ENCODE results near the gene OTOG.

Gene OTOG

GRCh38 chr11:17560281-17561110 lies 13.4 kb downstream of the OTOG start:
- H3K27me3 ChIP-seq, result peaks cover 12% of the 10 kb centered on the region
- no peaks in the 10 kb centered on the region for H3K9me3 ChIP-seq
- TF ChIP-seq CTCF (IDR thresholded peaks at IDR 0.05), result no peak

GRCh38 chr11:17561111-17561415 lies 14.0 kb downstream of the OTOG start:
- TF ChIP-seq CTCF (IDR thresholded peaks at IDR 0.05), result no peak
- no peak overlapping the region for H3K4me3 ChIP-seq (ENCODE audit: low read depth in 1 of 2, low read length in 1 of 2)

More at GRCh38 chr11:17560281-17561110, 13.4 kb downstream of the OTOG start:
- no peak overlapping the region for H3K4me3 ChIP-seq (ENCODE audit: low read depth in 1 of 2, low read length in 1 of 2)
- H3K4me1 ChIP-seq (ENCODE audit: control insufficient read depth in 1 of 2, insufficient read depth in 1 of 2, low read depth in 1 of 2, low read length in 1 of 2), result no peaks in the 10 kb centered on the region
- no peak overlapping the region for H3K27ac ChIP-seq
- no peaks in the 10 kb centered on the region for H3K36me3 ChIP-seq

GRCh38 chr11:17561526-17561925 lies 14.5 kb downstream of the OTOG start:
- Histone ChIP-seq H3K4me1 (ENCODE audit: control insufficient read depth in 1 of 2, insufficient read depth in 1 of 2, low read depth in 1 of 2, low read length in 1 of 2) (no peaks in the 10 kb centered on the region), H3K9me3 (no peaks in the 10 kb centered on the region), H3K4me3 (ENCODE audit: low read depth in 1 of 2, low read length in 1 of 2) (no peak overlapping the region), H3K27me3 (peaks cover 5% of the 10 kb centered on the region), H3K36me3 (no peaks in the 10 kb centered on the region), H3K27ac (no peak overlapping the region)
- TF ChIP-seq CTCF (IDR thresholded peaks at IDR 0.05), result no peak

More at GRCh38 chr11:17561111-17561415, 14.0 kb downstream of the OTOG start:
- Histone ChIP-seq H3K4me1 (ENCODE audit: control insufficient read depth in 1 of 2, insufficient read depth in 1 of 2, low read depth in 1 of 2, low read length in 1 of 2) (no peaks in the 10 kb centered on the region), H3K27ac (no peak overlapping the region), H3K9me3 (no peaks in the 10 kb centered on the region), H3K27me3 (peaks cover 8% of the 10 kb centered on the region), H3K36me3 (no peaks in the 10 kb centered on the region)

GRCh38 chr11:17563231-17563646 lies 16.2 kb downstream of the OTOG start:
- Histone ChIP-seq H3K4me1 (ENCODE audit: control insufficient read depth in 1 of 2, insufficient read depth in 1 of 2, low read depth in 1 of 2, low read length in 1 of 2) (no peaks in the 10 kb centered on the region), H3K4me3 (ENCODE audit: low read depth in 1 of 2, low read length in 1 of 2) (no peak overlapping the region), H3K36me3 (no peaks in the 10 kb centered on the region), H3K9me3 (no peaks in the 10 kb centered on the region), H3K27me3 (peaks cover 6% of the 10 kb centered on the region), H3K27ac (no peak overlapping the region)
- TF ChIP-seq CTCF (IDR thresholded peaks at IDR 0.05), result no peak

GRCh38 chr11:17563961-17564686 lies 17.1 kb downstream of the OTOG start:
- no peak overlapping the region for H3K4me3 ChIP-seq (ENCODE audit: low read depth in 1 of 2, low read length in 1 of 2)
- H3K27ac ChIP-seq, result no peak overlapping the region
- H3K36me3 ChIP-seq, result no peaks in the 10 kb centered on the region
- H3K9me3 ChIP-seq, result no peaks in the 10 kb centered on the region
- H3K27me3 ChIP-seq, result peaks cover 6% of the 10 kb centered on the region
- no peak for TF ChIP-seq CTCF (IDR thresholded peaks at IDR 0.05)
- H3K4me1 ChIP-seq (ENCODE audit: control insufficient read depth in 1 of 2, insufficient read depth in 1 of 2, low read depth in 1 of 2, low read length in 1 of 2), result no peaks in the 10 kb centered on the region
